Mononuclear cell (primary cell): ENCODE data around the gene ZEB1. TPM values are rescaled to one million over a fixed set of nuclear protein-coding genes. Genes with fewer than 3 reads are reported as not detected.
"Not testable (repeated sequence)": the region's sequence is repeated elsewhere in the genome, so short reads cannot be mapped to it uniquely, and the experiment has no call there.

ENCODE experiments used
- H3K27me3 ChIP-seq: 2 replicates; pipeline ENCODE4 v1.6.0; 2011; ENCODE audit warnings: low read length, control low read depth; ENCODE audit not compliant: insufficient read depth
- H3K4me1 ChIP-seq: 2 replicates; pipeline ENCODE4 v1.5.1; 2011; ENCODE audit warnings: mild to moderate bottlenecking, low read length, control low read depth; ENCODE audit not compliant: insufficient read depth
- H3K4me3 ChIP-seq: 2 replicates; pipeline ENCODE4 v1.5.1; 2011; ENCODE audit warnings: mild to moderate bottlenecking, low read length, moderate library complexity
- H3K9me3 ChIP-seq: 2 replicates; pipeline ENCODE4 v1.5.1; 2011; ENCODE audit warnings: low read depth, mild to moderate bottlenecking, control low read depth, low read length
- total RNA-seq: library from RNA; depleted of rRNA; stranded (reverse); fragments of >200 nt; gene quantifications from one replicate; pipeline ENCODE4 v1.2.3, GENCODE V29; 2012

Gene ZEB1
- total RNA-seq, 1 donor: 172 TPM

DNA sequence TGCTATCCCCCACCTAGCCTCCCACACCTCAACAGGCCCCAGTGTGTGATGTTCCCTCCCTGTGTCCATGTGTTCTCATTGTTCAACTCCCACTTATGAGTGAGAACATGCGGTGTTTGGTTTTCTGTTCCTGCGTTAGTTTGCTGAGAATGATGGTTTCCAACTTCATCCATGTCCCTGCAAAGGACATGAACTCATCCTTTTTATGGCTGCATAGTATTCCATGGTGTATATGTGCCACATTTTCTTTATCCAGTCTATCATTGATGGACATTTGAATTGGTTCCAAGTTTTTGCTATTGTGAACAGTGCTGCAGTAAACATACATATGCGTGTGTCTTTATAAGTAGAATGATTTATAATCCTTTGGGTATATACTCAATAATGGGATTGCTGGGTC, 86.8 kb downstream of the ZEB1 start:
- H3K4me3 ChIP-seq, H3K9me3 ChIP-seq, H3K4me1 ChIP-seq, H3K27me3 ChIP-seq: not testable (repeated sequence)

GRCh38 chr10:31412397-31412796, 93.4 kb downstream of the ZEB1 start:
- not testable (repeated sequence) for H3K4me1 ChIP-seq, H3K4me3 ChIP-seq, H3K9me3 ChIP-seq, H3K27me3 ChIP-seq

DNA sequence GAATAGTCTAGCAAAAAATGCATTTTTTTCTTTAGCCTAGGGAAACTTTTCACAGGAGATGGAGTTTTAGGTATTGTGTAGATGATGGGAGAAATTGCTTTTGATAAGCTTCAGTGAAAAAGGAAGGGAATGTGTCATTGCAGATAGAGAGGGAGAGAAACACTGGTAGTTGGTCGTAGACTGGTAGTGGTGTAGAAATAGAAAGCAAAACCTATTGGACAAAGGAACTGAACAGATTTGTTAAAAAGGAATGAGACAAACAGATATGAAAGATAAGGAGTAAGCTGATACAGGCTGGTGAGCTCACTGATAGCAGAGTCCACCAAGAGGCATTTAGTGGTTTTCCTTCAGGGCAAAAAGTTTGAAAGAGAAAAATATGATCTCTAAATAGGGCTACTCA, 94.3 kb downstream of the ZEB1 start:
- H3K9me3 ChIP-seq: no peaks in the 10 kb centered on the region
- no peaks in the 10 kb centered on the region for H3K4me1 ChIP-seq
- no peaks in the 10 kb centered on the region for H3K27me3 ChIP-seq
- H3K4me3 ChIP-seq: no peak overlapping the region

DNA sequence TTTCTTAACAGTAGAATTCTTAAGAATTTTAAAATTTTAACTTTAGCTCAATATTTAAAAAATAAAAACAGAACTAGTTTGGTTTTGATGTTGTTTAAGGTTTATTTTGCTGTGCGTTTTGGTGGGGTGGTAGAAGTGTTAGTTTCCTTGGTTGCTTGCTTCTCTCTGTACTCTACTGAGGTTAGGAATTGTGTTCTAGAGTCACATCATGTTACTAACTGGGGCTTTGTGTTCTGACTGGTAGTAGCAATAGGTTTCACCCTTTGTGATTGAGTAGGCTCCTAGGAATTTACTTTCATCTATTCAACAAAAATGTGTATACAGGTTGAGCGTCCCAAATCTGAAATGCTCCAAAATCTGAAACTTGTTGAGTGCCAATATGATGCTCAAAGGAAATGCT, 99.5 kb downstream of the ZEB1 start:
- Histone ChIP-seq H3K4me3 (no peak overlapping the region), H3K9me3 (no peaks in the 10 kb centered on the region), H3K27me3 (no peaks in the 10 kb centered on the region), H3K4me1 (no peaks in the 10 kb centered on the region)

DNA sequence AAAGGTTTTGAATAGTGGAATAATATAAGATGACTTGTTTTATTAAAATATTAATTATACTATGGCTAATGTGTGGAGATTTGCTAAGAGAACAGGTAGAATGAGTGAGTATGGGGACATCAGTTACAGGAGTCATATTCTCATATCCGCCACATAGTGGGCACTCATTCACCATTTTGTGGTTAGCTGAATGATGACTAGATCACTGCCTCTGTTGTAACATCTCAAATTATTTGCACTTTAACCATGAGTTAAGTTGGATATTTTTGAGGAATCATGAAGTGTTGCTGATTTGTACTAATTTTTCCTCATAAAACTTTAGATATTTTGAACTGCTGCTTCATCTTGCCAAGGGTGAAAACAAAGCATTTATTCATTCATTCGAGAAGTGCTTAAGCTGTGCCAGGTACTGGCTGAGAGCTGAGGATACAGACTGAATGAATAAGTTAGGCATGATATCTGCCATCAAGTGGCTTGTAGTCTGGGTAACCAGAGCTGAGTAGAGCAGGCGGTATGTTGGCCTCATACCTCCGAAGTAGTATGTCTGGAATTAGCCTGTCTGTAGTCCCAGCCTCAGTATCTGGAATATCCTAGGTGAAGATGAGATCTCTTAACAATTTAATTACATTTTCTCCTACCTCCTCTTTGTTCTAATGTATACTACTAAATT, 100.5 kb downstream of the ZEB1 start:
- Histone ChIP-seq H3K9me3 (no peaks in the 10 kb centered on the region), H3K4me1 (no peaks in the 10 kb centered on the region), H3K27me3 (no peaks in the 10 kb centered on the region), H3K4me3 (no peak overlapping the region)

DNA sequence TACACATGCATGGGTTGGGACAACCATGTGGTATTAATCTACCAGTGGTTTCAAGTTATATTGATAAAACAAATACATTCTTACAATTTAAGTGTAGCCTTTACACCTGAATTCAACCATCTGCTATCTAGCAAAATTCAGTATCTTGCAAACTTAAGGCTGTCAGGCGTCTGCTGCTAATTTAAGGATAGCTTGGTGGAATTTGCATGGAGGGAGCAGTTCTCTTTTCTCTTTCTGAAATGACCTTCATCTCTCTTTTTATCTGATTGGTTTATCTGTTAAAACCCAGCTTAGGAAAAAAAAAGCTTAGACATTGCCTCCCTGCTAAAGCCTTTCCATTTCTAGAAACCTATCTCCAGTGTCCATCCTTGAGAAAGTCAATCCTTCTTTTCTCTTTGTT, 102.3 kb downstream of the ZEB1 start:
- Histone ChIP-seq H3K27me3 (no peaks in the 10 kb centered on the region), H3K9me3 (no peaks in the 10 kb centered on the region), H3K4me3 (no peak overlapping the region), H3K4me1 (no peaks in the 10 kb centered on the region)

DNA sequence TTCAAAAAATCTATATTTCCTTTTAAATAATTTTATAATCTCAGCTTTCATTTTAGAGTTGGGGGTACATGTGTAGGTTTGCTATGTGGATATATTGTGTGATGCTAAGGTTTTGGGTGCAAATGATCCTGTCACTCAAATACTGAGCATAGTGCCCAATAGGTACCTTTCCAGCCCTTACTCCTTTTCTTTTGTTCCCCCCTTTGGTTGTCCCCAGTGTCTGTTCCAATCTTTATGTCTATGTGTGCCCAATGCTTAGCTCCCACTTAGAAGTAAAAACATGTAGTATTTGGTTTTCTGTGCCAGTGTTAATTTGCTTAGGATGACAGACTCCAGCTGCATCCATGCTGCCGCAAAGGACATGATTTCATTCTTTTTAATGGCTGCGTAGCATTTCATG, 103.6 kb downstream of the ZEB1 start:
- H3K4me1 ChIP-seq: no peaks in the 10 kb centered on the region
- H3K4me3 ChIP-seq: no peak overlapping the region
- H3K9me3 ChIP-seq: no peaks in the 10 kb centered on the region
- H3K27me3 ChIP-seq: no peaks in the 10 kb centered on the region

DNA sequence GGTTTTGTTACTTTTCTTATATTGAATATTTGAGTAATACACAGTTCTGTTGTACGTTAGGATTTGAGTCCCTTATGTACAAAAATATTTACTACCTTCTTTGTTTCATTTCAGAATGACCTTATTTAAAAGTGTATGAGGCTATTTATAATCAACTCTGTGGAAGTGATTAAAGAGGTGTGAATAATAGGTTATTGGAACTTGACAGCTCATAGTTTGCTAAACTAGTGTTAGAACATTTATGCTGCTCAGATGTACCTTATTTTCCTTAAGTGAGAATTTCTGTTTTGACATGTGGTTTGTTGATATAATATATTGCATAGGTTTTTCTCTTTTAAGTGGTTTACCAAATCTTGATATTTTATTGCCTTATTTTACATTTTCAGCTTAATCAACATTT, 105.5 kb downstream of the ZEB1 start:
- Histone ChIP-seq H3K4me3 (no peak overlapping the region), H3K9me3 (no peaks in the 10 kb centered on the region), H3K4me1 (no peaks in the 10 kb centered on the region), H3K27me3 (no peaks in the 10 kb centered on the region)

GRCh38 chr10:31426401-31426800, 107.4 kb downstream of the ZEB1 start:
- Histone ChIP-seq H3K4me3 (no peak overlapping the region), H3K27me3 (no peaks in the 10 kb centered on the region), H3K4me1 (no peaks in the 10 kb centered on the region), H3K9me3 (no peaks in the 10 kb centered on the region)

- not testable (repeated sequence) for H3K4me1 ChIP-seq, H3K9me3 ChIP-seq, H3K4me3 ChIP-seq, H3K27me3 ChIP-seq
These were observed 108.3 kb downstream of the ZEB1 start for GRCh38 chr10:31427334-31427733.

DNA sequence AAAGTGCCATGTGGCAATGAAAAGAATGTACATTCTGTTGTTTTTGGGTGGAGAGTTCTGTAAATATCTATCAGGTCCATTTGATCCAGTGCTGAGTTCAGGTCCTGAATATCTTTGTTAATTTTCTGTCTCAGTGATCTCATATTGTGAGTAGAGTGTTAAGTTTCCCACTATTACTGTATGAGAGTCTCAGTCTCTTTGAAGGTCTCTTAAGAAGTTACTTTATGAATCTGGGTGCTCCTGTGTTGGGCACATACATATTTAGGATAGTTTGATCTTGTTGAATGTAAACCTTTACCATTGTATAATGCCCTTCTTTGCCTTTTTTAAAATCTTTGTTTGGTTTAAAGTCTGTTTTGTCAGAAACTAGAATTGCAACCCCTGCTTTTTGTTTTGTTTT, 109.5 kb downstream of the ZEB1 start:
- not testable (repeated sequence) for H3K9me3 ChIP-seq, H3K4me3 ChIP-seq, H3K4me1 ChIP-seq, H3K27me3 ChIP-seq

GRCh38 chr10:31431021-31431420, 112.0 kb downstream of the ZEB1 start:
- H3K27me3 ChIP-seq: no peaks in the 10 kb centered on the region
- H3K4me1 ChIP-seq: no peaks in the 10 kb centered on the region
- H3K9me3 ChIP-seq: no peaks in the 10 kb centered on the region
- no peak overlapping the region for H3K4me3 ChIP-seq

- H3K9me3 ChIP-seq: no peaks in the 10 kb centered on the region
- H3K27me3 ChIP-seq: no peaks in the 10 kb centered on the region
- H3K4me1 ChIP-seq: no peaks in the 10 kb centered on the region
- no peak overlapping the region for H3K4me3 ChIP-seq
These were observed 118.9 kb downstream of the ZEB1 start for GRCh38 chr10:31437959-31438358.

GRCh38 chr10:31451766-31452165, 132.8 kb downstream of the ZEB1 start:
- H3K27me3 ChIP-seq: no peaks in the 10 kb centered on the region
- no peaks in the 10 kb centered on the region for H3K4me1 ChIP-seq
- no peaks in the 10 kb centered on the region for H3K9me3 ChIP-seq
- no peak overlapping the region for H3K4me3 ChIP-seq

- Histone ChIP-seq H3K9me3 (no peaks in the 10 kb centered on the region), H3K4me1 (no peaks in the 10 kb centered on the region), H3K4me3 (no peak overlapping the region), H3K27me3 (no peaks in the 10 kb centered on the region)
These were observed 137.5 kb downstream of the ZEB1 start for GRCh38 chr10:31456468-31456867.

- H3K4me3 ChIP-seq: no peak overlapping the region
- H3K9me3 ChIP-seq: peaks cover 2% of the 10 kb centered on the region
- H3K4me1 ChIP-seq: no peaks in the 10 kb centered on the region
- H3K27me3 ChIP-seq: no peaks in the 10 kb centered on the region
These were observed 138.8 kb downstream of the ZEB1 start for GRCh38 chr10:31457858-31458257.
